IMR-90 (cell line): ENCODE results near the gene ALOX12B. TPM values are rescaled to one million over a fixed set of nuclear protein-coding genes. Genes with fewer than 3 reads are reported as not detected.

Experiments
- ATAC-seq: fragments of 200-7000 bp; cut with Tn5 transposase; 2 replicates; pipeline ENCODE4 v1.9.1; 2020; ENCODE audit warnings: low read depth, mild to moderate bottlenecking, moderate library complexity
- BruUV-seq: library from RNA; stranded (reverse); fragments of 400-500 nt; replicated peaks from 2 replicates; lab custom pipeline; 2021; lab: Mats Ljungman, UMichigan
- CTCF ChIA-PET: fragments of 300-600 bp; formaldehyde crosslinking; extraction: SDS; loops from one replicate; lab custom pipeline; 2021; ENCODE audit warnings: antibody characterized with exemption; lab: Yijun Ruan, JAX
- POLR2A ChIA-PET: fragments of 300-600 bp; sonication (Branson Sonifier 250); formaldehyde crosslinking; loops from one replicate; lab custom pipeline; 2022; ENCODE audit warnings: antibody characterized with exemption; ENCODE audit not compliant: unreplicated experiment; lab: Charles Lee
- DNase-seq: peaks from one replicate; pipeline ENCODE4 v3.0.0; 2013
- H2AFZ ChIP-seq: replicated peaks from 2 replicates; pipeline ENCODE3; 2013; ENCODE audit warnings: low read length, mild to moderate bottlenecking; ENCODE audit not compliant: poor library complexity
- H2AK5ac ChIP-seq: 2 replicates; pipeline ENCODE4 v1.6.1; 2013; ENCODE audit warnings: low read depth, low read length, inconsistent platforms
- H2AK9ac ChIP-seq: replicated peaks from 2 replicates; pipeline ENCODE3; 2013; ENCODE audit warnings: mild to moderate bottlenecking, low read depth, low read length, moderate library complexity; ENCODE audit not compliant: poor library complexity
- H2BK120ac ChIP-seq: 2 replicates; pipeline ENCODE4 v1.6.1; 2013; ENCODE audit warnings: low read depth, low read length, inconsistent platforms
- H2BK15ac ChIP-seq: 3 replicates; pipeline ENCODE4 v1.6.1; 2013; ENCODE audit warnings: low read depth, low read length, inconsistent platforms
- H2BK20ac ChIP-seq: 2 replicates; pipeline ENCODE4 v1.6.1; 2013; ENCODE audit warnings: low read depth, mild to moderate bottlenecking, inconsistent platforms, low read length, moderate library complexity
- H2BK5ac ChIP-seq: 2 replicates; pipeline ENCODE4 v1.6.1; 2013; ENCODE audit warnings: mild to moderate bottlenecking, low read depth, low read length, inconsistent platforms; ENCODE audit not compliant: poor library complexity, severe bottlenecking
- H3K14ac ChIP-seq: replicated peaks from 2 replicates; pipeline ENCODE4 v1.6.1; 2013; ENCODE audit warnings: low read depth, low read length, inconsistent platforms
- H3K18ac ChIP-seq: 2 replicates; pipeline ENCODE4 v1.6.1; 2013; ENCODE audit warnings: low read depth, low read length, control low read depth
- H3K23ac ChIP-seq: 2 replicates; pipeline ENCODE4 v1.6.1; 2013; ENCODE audit warnings: low read depth, low read length, inconsistent platforms
- H3K27ac ChIP-seq: 2 replicates; pipeline ENCODE4 v1.5.1; 2013; ENCODE audit warnings: mild to moderate bottlenecking, control low read depth, low read length; ENCODE audit not compliant: insufficient read depth
- H3K27me3 ChIP-seq: 2 replicates; pipeline ENCODE4 v1.6.1; 2013; ENCODE audit warnings: low read length; ENCODE audit not compliant: control insufficient read depth, insufficient read depth
- H3K36me3 ChIP-seq: 2 replicates; pipeline ENCODE4 v1.6.1; 2013; ENCODE audit warnings: low read length, mixed read lengths; ENCODE audit not compliant: control insufficient read depth, insufficient read depth
- H3K4ac ChIP-seq: 2 replicates; pipeline ENCODE4 v1.6.1; 2013; ENCODE audit warnings: low read depth, low read length, inconsistent platforms
- H3K4me1 ChIP-seq: 2 replicates; pipeline ENCODE4 v1.6.1; 2013; ENCODE audit warnings: low read length, mixed read lengths; ENCODE audit not compliant: control insufficient read depth, insufficient read depth
- H3K4me2 ChIP-seq: 2 replicates; pipeline ENCODE4 v1.6.1; 2013; ENCODE audit warnings: low read depth, mild to moderate bottlenecking, control low read depth, low read length, moderate library complexity
- H3K4me3 ChIP-seq: 2 replicates; pipeline ENCODE4 v1.5.1; 2013; ENCODE audit warnings: low read depth, mild to moderate bottlenecking, control low read depth, low read length, moderate library complexity; ENCODE audit not compliant: insufficient read depth
- H3K56ac ChIP-seq: 2 replicates; pipeline ENCODE4 v1.6.1; 2013; ENCODE audit warnings: low read length, inconsistent platforms; ENCODE audit not compliant: insufficient read depth; ENCODE audit errors: extremely low read depth
- H3K79me1 ChIP-seq, 2 experiments: 2 replicates each; pipeline ENCODE4 v1.6.1; 2013; ENCODE audit warnings: low read length in 2 of 2, inconsistent platforms in 1 of 2, low read depth in 1 of 2
- H3K9ac ChIP-seq: 2 replicates; pipeline ENCODE4 v1.6.1; 2013; ENCODE audit warnings: low read depth, low read length, control low read depth
- H3K9me1 ChIP-seq: 2 replicates; pipeline ENCODE4 v1.6.1; 2013; ENCODE audit warnings: low read length, inconsistent platforms; ENCODE audit not compliant: insufficient read depth
- H3K9me3 ChIP-seq: 2 replicates; pipeline ENCODE4 v1.6.1; 2013; ENCODE audit warnings: low read length; ENCODE audit not compliant: control insufficient read depth, insufficient read depth
- H4K20me1 ChIP-seq: 2 replicates; pipeline ENCODE4 v1.6.1; 2013; ENCODE audit warnings: low read length, inconsistent platforms; ENCODE audit not compliant: insufficient read depth
- H4K5ac ChIP-seq: 2 replicates; pipeline ENCODE4 v1.6.1; 2013; ENCODE audit warnings: mild to moderate bottlenecking, low read depth, low read length, control low read depth
- H4K8ac ChIP-seq, 2 experiments: 2 replicates each; pipeline ENCODE4 v1.6.1; 2013; ENCODE audit warnings: low read depth in 2 of 2, low read length in 2 of 2, control low read depth in 1 of 2, inconsistent platforms in 1 of 2
- H4K91ac ChIP-seq: 2 replicates; pipeline ENCODE4 v1.6.1; 2013; ENCODE audit warnings: low read depth, low read length, inconsistent platforms; ENCODE audit not compliant: insufficient read depth
- BHLHE40 ChIP-seq: fragments of 150-350 bp; IDR thresholded peaks from 2 replicates; pipeline ENCODE4 v1.6.1; 2016; ENCODE audit warnings: mild to moderate bottlenecking, low read depth, low read length
- CHD1 ChIP-seq: IDR thresholded peaks from 2 replicates; pipeline ENCODE4 v1.6.1; 2012; ENCODE audit warnings: low read depth, low read length, improper control_type of control experiment
- FOS ChIP-seq: fragments of 150-350 bp; IDR thresholded peaks from 2 replicates; pipeline ENCODE4 v1.6.1; 2016; ENCODE audit warnings: low read depth, low read length
- MAFK ChIP-seq: IDR thresholded peaks from 2 replicates; pipeline ENCODE4 v1.6.1; 2012; ENCODE audit warnings: low read depth, low read length, improper control_type of control experiment
- MAZ ChIP-seq: IDR thresholded peaks from 2 replicates; pipeline ENCODE4 v1.6.1; 2012; ENCODE audit warnings: low read depth, mild to moderate bottlenecking, low read length, improper control_type of control experiment, moderate library complexity, borderline replicate concordance
- NFE2L2 ChIP-seq: fragments of 150-350 bp; IDR thresholded peaks from 2 replicates; pipeline ENCODE4 v1.6.1; 2016; ENCODE audit warnings: low read depth, mild to moderate bottlenecking, low read length
- RAD21 ChIP-seq: IDR thresholded peaks from 2 replicates; pipeline ENCODE4 v1.6.1; 2012; ENCODE audit warnings: low read length, improper control_type of control experiment
- RCOR1 ChIP-seq: IDR thresholded peaks from 2 replicates; pipeline ENCODE4 v1.6.1; 2012; ENCODE audit warnings: mild to moderate bottlenecking, low read length, improper control_type of control experiment; ENCODE audit not compliant: insufficient replicate concordance
- SMC3 ChIP-seq: fragments of 150-350 bp; IDR thresholded peaks from 2 replicates; pipeline ENCODE4 v1.6.1; 2016; ENCODE audit warnings: low read depth, mild to moderate bottlenecking, antibody characterized with exemption, low read length, moderate library complexity
- WGBS, 2 experiments: methylation state at CpG; one replicate each; pipeline versions ENCODE4 v1.1.5 to v1.1.7; 2013; ENCODE audit warnings: missing lambda C conversion rate in 2 of 2; ENCODE audit not compliant: insufficient read length in 1 of 2; ENCODE audit errors: extremely low coverage in 2 of 2; 5-methylcytosine and 5-hydroxymethylcytosine counted together
- dilution Hi-C: fragments of 300-500 bp; cut with HindIII; formaldehyde crosslinking; loops from one replicate; pipeline ENCODE4 v1.14.3; 2018; ENCODE audit warnings: low sequenced_read_pairs; ENCODE audit not compliant: unreplicated experiment
- in situ Hi-C: fragments of 300-500 bp; cut with MboI; formaldehyde crosslinking; loops from 3 replicates; pipeline ENCODE4 v1.14.3; 2019; ENCODE audit warnings: low sequenced_read_pairs, inconsistent platforms, mixed read lengths
- intact Hi-C: fragments of 100-400 bp; cut with micrococcal nuclease; formaldehyde crosslinking; loops from 2 replicates; pipeline ENCODE4 v1.10.0; 2022
- polyA plus RNA-seq, 3 experiments: library from polyadenylated mRNA; depleted of rRNA; stranded (reverse); fragments of >200 nt; gene quantifications; 2 replicates each; pipeline ENCODE4 v1.2.3, GENCODE V29; 2012; ENCODE audit warnings: low replicate concordance in 1 of 3
- total RNA-seq: library from RNA; depleted of rRNA; stranded (reverse); fragments of >200 nt; gene quantifications from 2 replicates; pipeline ENCODE4 v1.2.3, GENCODE V29; 2012
- TF ChIP-seq, protein P1 (sequence below): fragments of 150-350 bp; IDR thresholded peaks from 2 replicates; pipeline ENCODE4 v1.6.1; 2017; ENCODE audit warnings: mild to moderate bottlenecking, antibody characterized with exemption, low read length, low read depth
- TF ChIP-seq, protein P2 (sequence below): fragments of 150-350 bp; IDR thresholded peaks from 2 replicates; pipeline ENCODE4 v1.6.1; 2016; ENCODE audit warnings: low read depth, mild to moderate bottlenecking, low read length, moderate library complexity, borderline replicate concordance
- TF ChIP-seq, protein P3 (sequence below): conservative IDR thresholded peaks from 2 replicates; pipeline ENCODE4 v1.5.1; 2012; ENCODE audit warnings: mild to moderate bottlenecking, low read depth, low read length, improper control_type of control experiment

The ALOX12B gene
- total and polyA plus RNA-seq, 2 of the 4 experiments (the other 2 are of a cell fraction): not detected

- Histone ChIP-seq H2BK120ac (no peak overlapping the region), H4K20me1 (peaks cover 24% of the 10 kb centered on the region), H3K9me3 (no peaks in the 10 kb centered on the region), H2BK15ac (no peak overlapping the region), H3K56ac (no peak overlapping the region), H3K23ac (no peak overlapping the region), H3K27ac (no peak overlapping the region), H2BK5ac (peak overlapping the region; percentile 6), H3K9me1 (peaks cover 9% of the 10 kb centered on the region), H2BK20ac (no peak overlapping the region), H3K79me1 (no peaks in the 10 kb centered on the region; a peak in 1 of 4 replicates), H2AK9ac (peak overlapping the region; percentile 63), H4K91ac (no peak overlapping the region), H4K5ac (no peak overlapping the region), H3K9ac (peak overlapping the region; percentile 29; the same call in 1 of the 2 replicates), H3K4me1 (peaks cover 14% of the 10 kb centered on the region), H3K14ac (no peak overlapping the region), H2AK5ac (no peak overlapping the region), H3K18ac (no peak overlapping the region), H3K36me3 (no peaks in the 10 kb centered on the region), H3K4ac (no peak overlapping the region), H3K4me3 (peak overlapping the region; percentile 60), H4K8ac (no peak overlapping the region), H3K27me3 (peaks cover 9% of the 10 kb centered on the region), H3K4me2 (peak overlapping the region; percentile 87), H2AFZ (peak overlapping the region; percentile 92)
- 0% methylated on average over 9 of the region's 40 CpGs; no CpG with 5 or more reads in 1 of the 2 experiments for WGBS, 2 experiments
- ATAC-seq (peak; percentile 2), DNase-seq (peak; percentile 69)
- BruUV-seq: no TSS peak
- intact Hi-C loops: loop anchor here (1.0 kb wide), 1 partner anchor 67 kb away; no protein-coding TSS in a partner anchor
- POLR2A ChIA-PET: interaction anchor here (1.0 kb wide), 1 partner anchor 53 kb away, joined by 4 read pairs; no protein-coding TSS in a partner anchor
- CTCF ChIA-PET: interaction anchor here (0.6 to 3.7 kb wide), 5 partner anchors 17 to 209 kb away, joined by 3 to 25 read pairs (median 6); no protein-coding TSS in a partner anchor
- dilution Hi-C loops: loop anchor here (25.0 kb wide), 1 partner anchor 117 kb away; the partner anchor contains the start of genes CTC1 and PFAS
- in situ Hi-C loops: loop anchor here (5.0 kb wide), 1 partner anchor 102 kb away; no protein-coding TSS in a partner anchor
- TF ChIP-seq, protein P1, sequence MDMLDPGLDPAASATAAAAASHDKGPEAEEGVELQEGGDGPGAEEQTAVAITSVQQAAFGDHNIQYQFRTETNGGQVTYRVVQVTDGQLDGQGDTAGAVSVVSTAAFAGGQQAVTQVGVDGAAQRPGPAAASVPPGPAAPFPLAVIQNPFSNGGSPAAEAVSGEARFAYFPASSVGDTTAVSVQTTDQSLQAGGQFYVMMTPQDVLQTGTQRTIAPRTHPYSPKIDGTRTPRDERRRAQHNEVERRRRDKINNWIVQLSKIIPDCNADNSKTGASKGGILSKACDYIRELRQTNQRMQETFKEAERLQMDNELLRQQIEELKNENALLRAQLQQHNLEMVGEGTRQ: no peak
- TF ChIP-seq RAD21 (no peak), MAZ (peak; percentile 48; the same call in 1 of the 2 replicates), MAFK (no peak), NFE2L2 (no peak), FOS (peak; percentile 77; the same call in 1 of the 2 replicates), BHLHE40 (no peak), RCOR1 (no peak), SMC3 (no peak), CHD1 (no peak)
- TF ChIP-seq, protein P2, sequence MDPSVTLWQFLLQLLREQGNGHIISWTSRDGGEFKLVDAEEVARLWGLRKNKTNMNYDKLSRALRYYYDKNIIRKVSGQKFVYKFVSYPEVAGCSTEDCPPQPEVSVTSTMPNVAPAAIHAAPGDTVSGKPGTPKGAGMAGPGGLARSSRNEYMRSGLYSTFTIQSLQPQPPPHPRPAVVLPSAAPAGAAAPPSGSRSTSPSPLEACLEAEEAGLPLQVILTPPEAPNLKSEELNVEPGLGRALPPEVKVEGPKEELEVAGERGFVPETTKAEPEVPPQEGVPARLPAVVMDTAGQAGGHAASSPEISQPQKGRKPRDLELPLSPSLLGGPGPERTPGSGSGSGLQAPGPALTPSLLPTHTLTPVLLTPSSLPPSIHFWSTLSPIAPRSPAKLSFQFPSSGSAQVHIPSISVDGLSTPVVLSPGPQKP: no peak
- TF ChIP-seq, protein P3, sequence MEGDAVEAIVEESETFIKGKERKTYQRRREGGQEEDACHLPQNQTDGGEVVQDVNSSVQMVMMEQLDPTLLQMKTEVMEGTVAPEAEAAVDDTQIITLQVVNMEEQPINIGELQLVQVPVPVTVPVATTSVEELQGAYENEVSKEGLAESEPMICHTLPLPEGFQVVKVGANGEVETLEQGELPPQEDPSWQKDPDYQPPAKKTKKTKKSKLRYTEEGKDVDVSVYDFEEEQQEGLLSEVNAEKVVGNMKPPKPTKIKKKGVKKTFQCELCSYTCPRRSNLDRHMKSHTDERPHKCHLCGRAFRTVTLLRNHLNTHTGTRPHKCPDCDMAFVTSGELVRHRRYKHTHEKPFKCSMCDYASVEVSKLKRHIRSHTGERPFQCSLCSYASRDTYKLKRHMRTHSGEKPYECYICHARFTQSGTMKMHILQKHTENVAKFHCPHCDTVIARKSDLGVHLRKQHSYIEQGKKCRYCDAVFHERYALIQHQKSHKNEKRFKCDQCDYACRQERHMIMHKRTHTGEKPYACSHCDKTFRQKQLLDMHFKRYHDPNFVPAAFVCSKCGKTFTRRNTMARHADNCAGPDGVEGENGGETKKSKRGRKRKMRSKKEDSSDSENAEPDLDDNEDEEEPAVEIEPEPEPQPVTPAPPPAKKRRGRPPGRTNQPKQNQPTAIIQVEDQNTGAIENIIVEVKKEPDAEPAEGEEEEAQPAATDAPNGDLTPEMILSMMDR: 0 out of 2 replicates have a peak, but pooled peaks have one; percentile 25
Measured at GRCh38 chr17:8120520-8121406, 33.2 kb upstream of the ALOX12B start.
